GM10847 (cell line): Measurements from ENCODE around the gene LPGAT1.

Experiments
- POLR2A ChIP-seq: IDR thresholded peaks from 2 replicates; pipeline ENCODE4 v1.6.1; 2011; ENCODE audit not compliant: insufficient read length; ENCODE audit errors: extremely low read depth

The LPGAT1 gene

GRCh38 chr1:211831558-211832323 is 1.2 kb upstream of the LPGAT1 start:
- no peak for TF ChIP-seq POLR2A

GRCh38 chr1:211830055-211830327 is 572 bp downstream of the LPGAT1 start:
- no peak for TF ChIP-seq POLR2A

GRCh38 chr1:211829343-211830054 is 1.1 kb downstream of the LPGAT1 start:
- TF ChIP-seq POLR2A = no peak

DNA sequence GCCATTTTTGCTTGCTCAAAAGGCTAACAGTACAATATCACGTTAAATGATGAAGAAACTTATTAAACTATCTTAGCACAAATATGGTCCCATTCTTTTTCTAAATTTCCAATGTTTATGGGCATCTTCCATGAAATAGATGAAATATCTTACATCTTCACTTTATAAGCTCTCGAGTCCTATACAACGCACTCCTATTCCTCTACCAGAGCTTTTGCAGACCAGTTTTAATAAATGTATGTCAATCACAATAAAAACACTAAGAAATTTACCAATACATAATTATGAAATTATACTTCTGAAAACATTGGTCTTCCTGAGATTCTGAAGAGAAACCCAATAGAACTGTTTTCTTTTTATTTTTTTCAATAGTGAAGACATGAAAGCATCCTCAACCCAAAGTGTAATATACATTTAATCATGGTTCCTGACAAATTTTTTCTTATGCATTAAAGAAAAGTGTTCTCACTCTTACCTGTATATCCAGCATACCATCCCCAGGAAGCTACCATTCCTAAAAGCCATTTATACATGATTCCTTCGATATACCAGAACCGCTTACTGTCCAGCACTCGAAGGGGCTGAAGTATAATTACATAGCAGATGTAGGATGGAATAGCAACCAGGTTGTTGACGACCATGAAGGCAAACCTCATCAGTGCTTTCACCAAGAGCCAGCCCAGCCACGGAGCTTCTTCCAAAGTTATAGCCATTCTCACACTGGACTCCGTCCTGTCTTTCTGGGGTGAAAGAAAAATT is 1.8 kb downstream of the LPGAT1 start:
- TF ChIP-seq POLR2A = no peak

DNA sequence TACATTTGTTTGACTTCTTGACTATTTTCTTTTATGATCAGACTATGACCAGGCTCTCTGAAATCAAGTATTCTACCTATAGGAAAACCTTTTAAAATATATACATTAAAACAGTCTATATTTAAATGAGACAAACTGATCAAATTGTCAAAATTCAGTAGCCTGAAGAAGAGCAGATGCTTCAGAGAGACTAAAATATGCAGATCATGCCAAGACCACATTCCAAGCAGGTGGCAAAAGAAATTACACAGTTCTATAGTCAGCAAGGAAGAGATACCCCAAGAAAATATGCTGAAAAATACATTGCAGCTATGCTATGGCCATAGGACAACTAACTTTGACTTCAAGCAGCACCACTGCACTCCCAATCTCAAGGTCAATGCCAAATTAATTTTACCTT is 3.5 kb downstream of the LPGAT1 start:
- TF ChIP-seq POLR2A = no peak

DNA sequence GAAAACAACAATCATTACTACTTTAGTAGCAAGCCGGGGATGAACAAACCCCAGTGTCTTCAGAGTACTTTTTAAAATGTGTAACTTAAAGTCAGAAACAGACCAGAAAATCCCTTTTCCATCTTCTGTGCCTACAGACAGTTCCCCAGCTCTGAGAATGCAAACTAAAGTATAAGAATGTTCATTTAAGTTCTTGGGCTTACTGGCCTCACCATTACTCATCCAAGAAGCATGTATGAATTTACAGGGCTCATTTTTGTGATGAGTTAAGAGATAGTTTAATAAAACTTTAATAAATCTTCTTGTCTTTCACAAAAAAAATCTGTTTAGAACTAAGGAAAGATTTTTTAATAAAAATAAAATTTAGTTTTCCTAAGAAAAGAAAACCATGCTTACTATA is 4.6 kb downstream of the LPGAT1 start:
- TF ChIP-seq POLR2A = no peak

DNA sequence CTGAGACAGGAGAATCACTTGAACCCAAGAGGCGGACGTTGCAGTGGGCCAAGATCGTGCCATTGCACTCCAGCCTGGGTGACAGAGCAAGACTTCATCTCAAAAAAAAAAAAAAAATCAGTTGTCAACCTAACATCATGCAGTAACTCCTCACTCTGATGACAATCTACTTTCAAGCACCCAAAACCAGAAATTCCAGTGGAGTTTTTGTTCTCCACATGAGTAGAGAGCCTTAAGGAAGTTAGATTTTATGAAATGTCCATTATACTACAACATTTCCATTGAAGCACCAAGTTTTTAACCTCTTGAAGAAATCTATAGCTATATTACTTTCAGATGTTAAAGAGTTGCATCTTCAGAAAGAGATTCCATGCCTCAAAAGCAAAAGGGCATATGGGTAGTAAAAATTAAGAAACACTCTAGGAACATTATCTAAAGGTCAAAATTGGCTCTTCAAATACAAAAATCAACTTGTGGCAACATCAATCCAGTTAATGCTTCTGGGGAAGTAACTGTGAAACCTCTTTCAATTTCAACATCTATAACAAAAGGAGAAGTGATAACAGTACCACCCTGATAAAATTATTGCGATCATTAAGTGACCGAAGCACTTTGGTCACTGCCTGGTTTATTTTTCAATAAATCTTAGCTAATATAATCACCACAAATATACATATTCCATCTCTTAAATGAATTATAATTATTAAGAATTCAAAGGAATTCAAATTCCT is 7.7 kb downstream of the LPGAT1 start:
- TF ChIP-seq POLR2A = no peak

DNA sequence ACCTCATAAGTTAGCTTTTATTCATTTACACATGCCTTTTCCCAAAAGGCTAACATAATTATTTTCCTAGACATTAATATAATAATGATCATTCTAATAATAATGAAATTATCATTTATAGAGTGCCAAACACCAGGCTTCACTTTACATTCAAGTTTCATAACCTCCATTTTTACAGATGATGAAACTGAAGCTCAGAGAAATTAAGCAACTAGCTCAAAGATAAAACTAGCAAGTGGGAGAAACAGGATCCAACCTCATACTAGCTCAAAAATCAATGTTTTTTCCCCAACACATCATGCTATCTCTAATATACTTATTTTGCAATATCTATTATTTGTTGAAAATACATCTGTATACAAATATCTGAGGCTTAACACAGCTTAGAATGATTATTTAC is 14.0 kb downstream of the LPGAT1 start:
- no peak for TF ChIP-seq POLR2A

DNA sequence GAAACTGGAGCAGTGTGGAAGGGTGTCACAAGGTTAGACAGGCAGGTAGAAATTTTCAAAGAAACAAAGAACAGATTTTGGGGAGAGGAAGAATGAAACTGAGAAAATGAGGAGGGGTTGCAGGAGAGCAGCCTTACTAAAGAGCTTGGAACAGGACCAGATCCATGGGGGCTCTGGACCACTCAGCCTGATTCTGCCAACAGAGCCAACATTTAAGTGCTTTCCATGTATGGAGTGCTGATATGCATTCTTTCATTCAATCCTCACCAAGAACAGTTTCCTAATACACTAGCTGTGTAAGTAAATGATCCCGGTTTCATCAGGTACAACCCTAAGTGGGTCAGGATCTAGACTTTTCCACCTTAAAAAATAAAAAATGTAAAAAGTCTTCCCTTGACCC is 16.2 kb downstream of the LPGAT1 start:
- TF ChIP-seq POLR2A = no peak

- no peak for TF ChIP-seq POLR2A
Measured at GRCh38 chr1:211813590-211813989, 17.0 kb downstream of the LPGAT1 start.

- TF ChIP-seq POLR2A = no peak
Measured at GRCh38 chr1:211812584-211812983, 18.0 kb downstream of the LPGAT1 start.

- no peak for TF ChIP-seq POLR2A
Measured at GRCh38 chr1:211811848-211812247, 18.7 kb downstream of the LPGAT1 start.

DNA sequence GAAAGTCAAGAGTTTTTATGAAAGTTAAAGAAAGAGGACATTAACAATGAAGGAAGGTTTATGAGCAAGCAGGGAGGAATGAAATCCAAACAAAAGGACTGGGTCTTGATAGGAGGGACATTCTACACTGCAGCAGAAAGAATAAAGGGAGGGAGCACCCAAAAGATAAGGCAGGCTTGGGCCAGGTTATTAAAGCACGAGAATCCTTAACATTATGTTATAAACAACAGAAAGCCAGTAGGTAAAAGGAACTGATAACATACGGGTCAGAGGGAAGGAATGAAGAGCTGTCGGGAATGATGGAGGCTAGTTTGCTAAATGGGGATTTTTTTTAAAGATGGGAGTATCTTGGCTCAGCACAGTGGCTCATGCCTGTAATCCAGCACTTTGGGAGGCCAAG is 19.4 kb downstream of the LPGAT1 start:
- TF ChIP-seq POLR2A = no peak

GRCh38 chr1:211808475-211808874 is 22.1 kb downstream of the LPGAT1 start:
- TF ChIP-seq POLR2A = no peak

DNA sequence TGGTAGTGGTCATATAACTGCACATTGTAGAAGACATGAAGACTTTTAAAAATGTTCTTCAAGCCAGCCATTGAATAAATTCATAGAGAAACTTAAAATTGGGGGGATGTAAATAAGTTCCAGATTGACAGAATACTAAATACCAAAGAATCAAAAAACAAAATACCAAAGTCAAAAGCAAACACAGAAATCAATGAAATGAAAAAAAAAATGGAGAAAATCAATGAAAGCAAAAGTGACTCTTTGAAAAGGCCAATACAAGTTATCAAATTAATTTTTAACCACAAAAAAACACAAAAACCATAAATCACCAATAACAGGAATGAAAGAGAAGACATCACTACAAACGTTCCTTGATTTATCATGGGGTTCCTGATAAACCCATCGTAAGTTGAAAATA is 25.6 kb downstream of the LPGAT1 start:
- TF ChIP-seq POLR2A = no peak
